CD4-positive, alpha-beta T cell treated with Interleukin-17A for 4 hours (primary cell): ENCODE data around the gene TRIM43B.
"Not testable (repeated sequence)": the region's sequence is repeated elsewhere in the genome, so short reads cannot be mapped to it uniquely, and the experiment has no call there.

Experiments
- DNase-seq: peaks from one replicate; pipeline ENCODE4 v3.0.0-alpha.2; 2020; ENCODE audit warnings: mixed read lengths

Gene TRIM43B

GRCh38 chr2:95433373-95433772, 51.2 kb downstream of the TRIM43B start:
- DNase-seq = not testable (repeated sequence)

GRCh38 chr2:95429748-95430467, 54.6 kb downstream of the TRIM43B start:
- not testable (repeated sequence) for DNase-seq

- not testable (repeated sequence) for DNase-seq
Measured at GRCh38 chr2:95427196-95427867, 57.2 kb downstream of the TRIM43B start.
